Common myeloid progenitor, CD34-positive (primary cell): ENCODE results near the gene ZNF782. TPM values are rescaled to one million over a fixed set of nuclear protein-coding genes. Genes with fewer than 3 reads are reported as not detected.
A peak's percentile ranks its signal among the peaks of the same experiment; 100 is the strongest.
"Not testable (repeated sequence)": the region's sequence is repeated elsewhere in the genome, so short reads cannot be mapped to it uniquely, and the experiment has no call there.

Experiments
- CTCF ChIA-PET: fragments of 350-600 bp; sonication (Branson Sonifier 250); formaldehyde crosslinking; loops from one replicate; lab custom pipeline; 2021; ENCODE audit warnings: antibody characterized with exemption; lab: Charles Lee
- POLR2A ChIA-PET: fragments of 350-600 bp; sonication (Branson Sonifier 250); formaldehyde crosslinking; loops from one replicate; lab custom pipeline; 2021; ENCODE audit warnings: antibody characterized with exemption; lab: Charles Lee
- DNase-seq, 3 donors: peaks; one replicate each; pipeline versions ENCODE4 v3.0.0 to v3.0.0-alpha.2; 2013
- H3K27ac ChIP-seq, 2 experiments: 1 replicate in 1 of 2; 2 replicates in 1 of 2; pipeline ENCODE4 v1.7.0; 2013; ENCODE audit warnings: inconsistent platforms in 2 of 2, low read length in 2 of 2, mild to moderate bottlenecking in 2 of 2, low read depth in 1 of 2, moderate library complexity in 1 of 2; ENCODE audit not compliant: severe bottlenecking in 2 of 2, insufficient read depth in 1 of 2, poor library complexity in 1 of 2
- H3K27me3 ChIP-seq, 5 experiments: replicated peaks in 2 of 5; 1 replicate in 3 of 5; 2 replicates in 2 of 5; pipeline versions ENCODE4 v1.6.1 to v1.7.0; 2013; ENCODE audit warnings: low read length in 4 of 5, mild to moderate bottlenecking in 2 of 5, moderate library complexity in 2 of 5, inconsistent platforms in 1 of 5; ENCODE audit not compliant: insufficient read depth in 5 of 5, control insufficient read depth in 4 of 5
- H3K36me3 ChIP-seq, 4 experiments: 1 replicate in 2 of 4; 2 replicates in 2 of 4; pipeline versions ENCODE4 v1.6.1 to v1.7.0; 2013; ENCODE audit warnings: low read length in 3 of 4, control low read depth in 1 of 4, mild to moderate bottlenecking in 1 of 4; ENCODE audit not compliant: control insufficient read depth in 4 of 4, insufficient read depth in 4 of 4
- H3K4me1 ChIP-seq, 4 experiments: 1 replicate in 3 of 4; 2 replicates in 1 of 4; pipeline versions ENCODE4 v1.6.1 to v1.7.1; 2013; ENCODE audit warnings: low read length in 3 of 4, mild to moderate bottlenecking in 3 of 4, control low read depth in 1 of 4, inconsistent platforms in 1 of 4, moderate library complexity in 1 of 4; ENCODE audit not compliant: control insufficient read depth in 4 of 4, insufficient read depth in 4 of 4; ENCODE audit errors: control extremely low read depth in 1 of 4
- H3K4me3 ChIP-seq, 7 experiments: 1 replicate in 4 of 7; 2 replicates in 3 of 7; pipeline versions ENCODE4 v1.5.1 to v1.7.0; 2013; ENCODE audit warnings: mild to moderate bottlenecking in 7 of 7, low read length in 6 of 7, moderate library complexity in 6 of 7, inconsistent platforms in 2 of 7, low read depth in 2 of 7, control low read depth in 1 of 7; ENCODE audit not compliant: insufficient read depth in 4 of 7, control insufficient read depth in 1 of 7; ENCODE audit errors: extremely low read depth in 1 of 7
- H3K9me3 ChIP-seq, 5 experiments: 1 replicate in 4 of 5; 2 replicates in 1 of 5; pipeline versions ENCODE4 v1.6.1 to v1.7.1; 2013; ENCODE audit warnings: low read length in 4 of 5, mild to moderate bottlenecking in 2 of 5, inconsistent platforms in 1 of 5, low read depth in 1 of 5, moderate library complexity in 1 of 5; ENCODE audit not compliant: control insufficient read depth in 4 of 5, insufficient read depth in 2 of 5; ENCODE audit errors: control extremely low read depth in 1 of 5
- WGBS: methylation state at CpG from one replicate; pipeline ENCODE4 v1.1.5; 2013; ENCODE audit not compliant: insufficient coverage; 5-methylcytosine and 5-hydroxymethylcytosine counted together
- polyA plus RNA-seq: library from polyadenylated mRNA; unstranded; fragments of 120-200 nt; gene quantifications from one replicate; pipeline ENCODE4 v1.2.1, GENCODE V29; 2013

Gene ZNF782
- polyA plus RNA-seq = 4.6 TPM

GRCh38 chr9:96853781-96854650 is at the start of gene ZNF782:
Gene ZNF782, minus strand, starts transcription at chr9:96854514. Its CDS starts 2,553 bp downstream, at chr9:96851961.
- H3K27ac ChIP-seq = peak within 1 kb of the TSS in 1 of 2 experiments; percentile 70
- ChIA-PET POLR2A (interaction anchor here (0.6 kb wide), 1 partner anchor 69 kb away, joined by 4 read pairs; no protein-coding TSS in a partner anchor), CTCF (interaction anchor here (0.6 kb wide), 1 partner anchor 15 kb away, joined by 4 read pairs; no protein-coding TSS in a partner anchor)
- H3K4me1 ChIP-seq = peaks cover 4 to 18% (median 17%) of the 10 kb centered on the region in 4 experiments
- peaks cover 0 to 13% (median 2%) of the 10 kb centered on the region in 5 experiments for H3K9me3 ChIP-seq
- H3K4me3 ChIP-seq = peak within 1 kb of the TSS; percentile 79 to 93 (median 90)
- peaks cover 0 to 12% (median 0%) of the 10 kb centered on the region in 5 experiments for H3K27me3 ChIP-seq
- DNase-seq = peak; percentile 86 to 93 (median 92)
- 1% methylated on average over 53 of the region's 67 CpGs for WGBS
- H3K36me3 ChIP-seq = peaks cover 0 to 3% (median 1%) of the 10 kb centered on the region in 4 experiments

GRCh38 chr9:96900010-96900409 is 45.7 kb upstream of the ZNF782 start:
- peaks cover 0 to 11% (median 9%) of the 10 kb centered on the region in 4 experiments for H3K36me3 ChIP-seq
- WGBS = no CpG with 5 or more reads among the region's 2 CpGs
- H3K4me1 ChIP-seq, H3K27ac ChIP-seq, POLR2A ChIA-PET, H3K9me3 ChIP-seq, H3K27me3 ChIP-seq, DNase-seq, CTCF ChIA-PET, H3K4me3 ChIP-seq: not testable (repeated sequence)

GRCh38 chr9:96892131-96892530 is 37.8 kb upstream of the ZNF782 start:
- ChIA-PET POLR2A (no interaction called here), CTCF (no interaction called here)
- peaks cover 7 to 27% (median 13%) of the 10 kb centered on the region in 4 experiments for H3K36me3 ChIP-seq

GRCh38 chr9:96888591-96888990 is 34.3 kb upstream of the ZNF782 start:
- POLR2A ChIA-PET = interaction anchor here (0.5 kb wide), 1 partner anchor 409 kb away, joined by 3 read pairs; no protein-coding TSS in a partner anchor
- 97% methylated on average over 4 of the region's 4 CpGs for WGBS

More at GRCh38 chr9:96892131-96892530, 37.8 kb upstream of the ZNF782 start:
- Histone ChIP-seq H3K27me3 (no peaks in the 10 kb centered on the region), H3K9me3 (no peaks in the 10 kb centered on the region), H3K4me3 (no peak overlapping the region), H3K4me1 (no peaks in the 10 kb centered on the region), H3K27ac (no peak overlapping the region)
- DNase-seq = no peak
- 100% methylated on average over 6 of the region's 7 CpGs for WGBS

GRCh38 chr9:96885424-96885823 is 31.1 kb upstream of the ZNF782 start:
- CTCF ChIA-PET = no interaction called here
- H3K9me3 ChIP-seq = no peaks in the 10 kb centered on the region
- H3K27me3 ChIP-seq = peaks cover 0 to 4% (median 0%) of the 10 kb centered on the region in 5 experiments
- no peak overlapping the region for H3K27ac ChIP-seq
- H3K4me1 ChIP-seq = no peaks in the 10 kb centered on the region
- peaks cover 0 to 4% (median under 1%) of the 10 kb centered on the region in 4 experiments for H3K36me3 ChIP-seq
- no peak overlapping the region for H3K4me3 ChIP-seq
- DNase-seq = no peak
- POLR2A ChIA-PET = no interaction called here

More at GRCh38 chr9:96888591-96888990, 34.3 kb upstream of the ZNF782 start:
- Histone ChIP-seq H3K4me1 (no peaks in the 10 kb centered on the region), H3K27ac (no peak overlapping the region), H3K27me3 (no peaks in the 10 kb centered on the region), H3K36me3 (peaks cover 0 to 13% (median 5%) of the 10 kb centered on the region in 4 experiments), H3K4me3 (no peak overlapping the region), H3K9me3 (no peaks in the 10 kb centered on the region)
- no peak for DNase-seq
- CTCF ChIA-PET = no interaction called here

GRCh38 chr9:96884443-96884842 is 30.1 kb upstream of the ZNF782 start:
- CTCF ChIA-PET = no interaction called here
- Histone ChIP-seq H3K4me1 (no peaks in the 10 kb centered on the region), H3K4me3 (no peak overlapping the region), H3K27me3 (peaks cover 0 to 11% (median 0%) of the 10 kb centered on the region in 5 experiments), H3K9me3 (no peaks in the 10 kb centered on the region), H3K36me3 (no peaks in the 10 kb centered on the region), H3K27ac (no peak overlapping the region)
- DNase-seq = no peak
- 100% methylated on average over 2 of the region's 2 CpGs for whole genome bisulfite sequencing
- POLR2A ChIA-PET = no interaction called here

GRCh38 chr9:96883922-96884321 is 29.6 kb upstream of the ZNF782 start:
- H3K27me3 ChIP-seq = peaks cover 0 to 15% (median 0%) of the 10 kb centered on the region in 5 experiments
- H3K4me3 ChIP-seq = no peak overlapping the region
- no peak for DNase-seq
- H3K27ac ChIP-seq = no peak overlapping the region
- H3K36me3 ChIP-seq = no peaks in the 10 kb centered on the region
- ChIA-PET CTCF (no interaction called here), POLR2A (no interaction called here)
- 80% methylated on average over 1 of the region's 1 CpG for WGBS
- no peaks in the 10 kb centered on the region for H3K9me3 ChIP-seq
- H3K4me1 ChIP-seq = no peaks in the 10 kb centered on the region
